H1 (cell line): Measurements from ENCODE around the gene CELSR1.

Experiments used
- CBX8 ChIP-seq: fragments of 300-800, 300-1000 bp; sonication (generic); IDR thresholded peaks from 2 replicates; pipeline ENCODE4 v1.7.1; 2016; ENCODE audit warnings: low read depth, low read length, borderline replicate concordance
- CEBPB ChIP-seq: IDR thresholded peaks from 2 replicates; pipeline ENCODE4 v1.6.1; 2012; ENCODE audit warnings: low read depth, low read length
- EP300 ChIP-seq, 2 experiments: IDR thresholded peaks; 1 replicate in 1 of 2; 2 replicates in 1 of 2; pipeline ENCODE4 v1.6.1; 2011 to 2012; ENCODE audit warnings: low read depth in 2 of 2, low read length in 2 of 2, mild to moderate bottlenecking in 2 of 2, borderline replicate concordance in 1 of 2, inconsistent platforms in 1 of 2, moderate library complexity in 1 of 2
- EZH2 ChIP-seq: fragments of 200-600 bp; sonication (generic); IDR thresholded peaks from 2 replicates; pipeline ENCODE4 v1.7.1; 2012; ENCODE audit warnings: low read depth, mild to moderate bottlenecking, moderate library complexity, low read length, inconsistent platforms; ENCODE audit not compliant: severe bottlenecking
- GABPA ChIP-seq: IDR thresholded peaks from 2 replicates; pipeline ENCODE4 v1.6.1; 2011; ENCODE audit warnings: mild to moderate bottlenecking, low read length, moderate library complexity, borderline replicate concordance; ENCODE audit not compliant: insufficient read depth
- KDM5A ChIP-seq: fragments of 200-600 bp; IDR thresholded peaks from 2 replicates; pipeline ENCODE4 v1.7.1; 2012; ENCODE audit warnings: mild to moderate bottlenecking, low read length, inconsistent platforms, mixed read lengths
- POLR2A ChIP-seq, 2 experiments: IDR thresholded peaks; 1 replicate in 1 of 2; 2 replicates in 1 of 2; pipeline ENCODE4 v1.6.1; 2011; ENCODE audit warnings: low read depth in 2 of 2, low read length in 2 of 2, mild to moderate bottlenecking in 2 of 2; ENCODE audit errors: control extremely low read depth in 1 of 2
- POLR2AphosphoS5 ChIP-seq: IDR thresholded peaks from 2 replicates; pipeline ENCODE4 v1.6.1; 2011; ENCODE audit warnings: low read depth, low read length
- SIX5 ChIP-seq: IDR thresholded peaks from 2 replicates; pipeline ENCODE4 v1.6.1; 2011; ENCODE audit warnings: mild to moderate bottlenecking, low read depth, low read length
- TAF1 ChIP-seq: IDR thresholded peaks from 2 replicates; pipeline ENCODE4 v1.6.1; 2011; ENCODE audit warnings: mild to moderate bottlenecking, low read depth, low read length
- TEAD4 ChIP-seq: IDR thresholded peaks from 2 replicates; pipeline ENCODE4 v1.6.1; 2012; ENCODE audit warnings: low read depth, low read length, inconsistent platforms, mixed read lengths
- YY1 ChIP-seq: IDR thresholded peaks from 2 replicates; pipeline ENCODE4 v1.6.1; 2011; ENCODE audit warnings: low read depth, mild to moderate bottlenecking, low read length
- TF ChIP-seq, protein P1 (sequence below), 3 experiments: IDR thresholded peaks; 1 replicate in 2 of 3; 2 replicates in 1 of 3; pipeline versions ENCODE4 v1.5.1 to v1.6.1; 2011; ENCODE audit warnings: low read length in 3 of 3, mild to moderate bottlenecking in 3 of 3, inconsistent platforms in 2 of 3, low read depth in 1 of 3, moderate library complexity in 1 of 3; ENCODE audit not compliant: insufficient read depth in 1 of 3; ENCODE audit errors: control extremely low read depth in 1 of 3
- TF ChIP-seq, protein P2 (sequence below): IDR thresholded peaks from 2 replicates; pipeline ENCODE4 v1.6.1; 2012; ENCODE audit warnings: low read length, inconsistent platforms

DNA sequence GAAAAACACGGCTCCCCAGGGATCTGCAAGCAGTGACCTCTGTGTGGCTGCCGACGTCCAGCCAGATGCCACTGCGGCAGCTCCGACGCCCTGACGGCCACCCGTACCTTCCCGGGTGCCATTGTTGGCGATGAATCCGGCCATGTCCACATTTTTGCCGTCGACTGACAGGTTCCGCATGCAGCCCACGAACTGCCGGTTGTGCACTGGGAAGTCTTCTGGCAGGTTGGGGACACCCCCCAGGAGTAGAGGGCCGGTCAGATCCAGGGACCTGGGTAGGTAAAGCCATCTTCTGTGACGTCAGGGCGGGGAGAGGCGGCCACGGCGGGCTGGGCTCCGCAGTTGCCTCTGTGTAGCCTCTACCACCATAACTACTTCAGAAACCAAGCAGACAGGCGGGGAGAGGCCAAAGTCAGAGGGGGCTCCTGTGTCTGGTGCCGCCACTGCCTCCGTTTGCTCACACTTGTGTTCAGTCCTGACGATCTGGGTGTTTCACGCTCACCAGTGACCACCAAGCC is 127.1 kb downstream of the CELSR1 start:
- TF ChIP-seq EP300 (IDR thresholded peaks at IDR 0.05; ENCODE audit: borderline replicate concordance in 1 of 2, low read depth in 2 of 2, low read length in 2 of 2), result no peak
- TF ChIP-seq, protein P1, sequence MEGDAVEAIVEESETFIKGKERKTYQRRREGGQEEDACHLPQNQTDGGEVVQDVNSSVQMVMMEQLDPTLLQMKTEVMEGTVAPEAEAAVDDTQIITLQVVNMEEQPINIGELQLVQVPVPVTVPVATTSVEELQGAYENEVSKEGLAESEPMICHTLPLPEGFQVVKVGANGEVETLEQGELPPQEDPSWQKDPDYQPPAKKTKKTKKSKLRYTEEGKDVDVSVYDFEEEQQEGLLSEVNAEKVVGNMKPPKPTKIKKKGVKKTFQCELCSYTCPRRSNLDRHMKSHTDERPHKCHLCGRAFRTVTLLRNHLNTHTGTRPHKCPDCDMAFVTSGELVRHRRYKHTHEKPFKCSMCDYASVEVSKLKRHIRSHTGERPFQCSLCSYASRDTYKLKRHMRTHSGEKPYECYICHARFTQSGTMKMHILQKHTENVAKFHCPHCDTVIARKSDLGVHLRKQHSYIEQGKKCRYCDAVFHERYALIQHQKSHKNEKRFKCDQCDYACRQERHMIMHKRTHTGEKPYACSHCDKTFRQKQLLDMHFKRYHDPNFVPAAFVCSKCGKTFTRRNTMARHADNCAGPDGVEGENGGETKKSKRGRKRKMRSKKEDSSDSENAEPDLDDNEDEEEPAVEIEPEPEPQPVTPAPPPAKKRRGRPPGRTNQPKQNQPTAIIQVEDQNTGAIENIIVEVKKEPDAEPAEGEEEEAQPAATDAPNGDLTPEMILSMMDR (IDR thresholded peaks at IDR 0.05; ENCODE audit: control extremely low read depth in 1 of 3, insufficient read depth in 1 of 3, low read depth in 1 of 3, low read length in 3 of 3), result no peak
- no peak for TF ChIP-seq TEAD4
- no peak for TF ChIP-seq POLR2AphosphoS5
- TF ChIP-seq YY1, result no peak
- TF ChIP-seq GABPA, result no peak
- TF ChIP-seq TAF1, result no peak
- no peak for TF ChIP-seq POLR2A (IDR thresholded peaks at IDR 0.05; ENCODE audit: control extremely low read depth in 1 of 2, low read depth in 2 of 2, low read length in 2 of 2)
- no peak for TF ChIP-seq CBX8
- TF ChIP-seq EZH2, result no peak
- TF ChIP-seq, protein P2, sequence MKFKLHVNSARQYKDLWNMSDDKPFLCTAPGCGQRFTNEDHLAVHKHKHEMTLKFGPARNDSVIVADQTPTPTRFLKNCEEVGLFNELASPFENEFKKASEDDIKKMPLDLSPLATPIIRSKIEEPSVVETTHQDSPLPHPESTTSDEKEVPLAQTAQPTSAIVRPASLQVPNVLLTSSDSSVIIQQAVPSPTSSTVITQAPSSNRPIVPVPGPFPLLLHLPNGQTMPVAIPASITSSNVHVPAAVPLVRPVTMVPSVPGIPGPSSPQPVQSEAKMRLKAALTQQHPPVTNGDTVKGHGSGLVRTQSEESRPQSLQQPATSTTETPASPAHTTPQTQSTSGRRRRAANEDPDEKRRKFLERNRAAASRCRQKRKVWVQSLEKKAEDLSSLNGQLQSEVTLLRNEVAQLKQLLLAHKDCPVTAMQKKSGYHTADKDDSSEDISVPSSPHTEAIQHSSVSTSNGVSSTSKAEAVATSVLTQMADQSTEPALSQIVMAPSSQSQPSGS, result no peak
- TF ChIP-seq SIX5, result no peak
- TF ChIP-seq KDM5A, result no peak
- no peak for TF ChIP-seq CEBPB
